Measurements from ENCODE around the gene CEP131. TPM values are rescaled to one million over a fixed set of nuclear protein-coding genes. Genes with fewer than 3 reads are reported as not detected.

The CEP131 gene
- 12.8 and 26.8 TPM in 2 replicates for total RNA-seq (ENCODE audit: low replicate concordance)
- long read RNA-seq = 0 reads

GRCh38 chr17:81222906-81223761, at the start of gene CEP131:
TSS of gene CEP131 (minus strand) at chr17:81222965. CDS start at chr17:81220056, 2,909 bp downstream.
- Mint-ChIP-seq H3K4me3 (peak within 1 kb of the TSS; percentile 85), H3K27me3 (peaks cover 3% of the 10 kb centered on the region), H3K36me3 (peaks cover 5% of the 10 kb centered on the region), H3K4me1 (ENCODE audit: unreplicated experiment) (peaks cover 12% of the 10 kb centered on the region), H3K9me3 (no peaks in the 10 kb centered on the region), H3K27ac (peak within 1 kb of the TSS; percentile 83)
- TF ChIP-seq CTCF (conservative IDR thresholded peaks at IDR 0.05) = no peak
- DNase-seq (ENCODE audit: extremely low spot score, unreplicated experiment) = peak; percentile 100

GRCh38 chr17:81271226-81271625, 48.5 kb upstream of the CEP131 start:
- no peak for TF ChIP-seq CTCF (conservative IDR thresholded peaks at IDR 0.05)
- Mint-ChIP-seq H3K9me3 (no peaks in the 10 kb centered on the region), H3K36me3 (peaks cover 37% of the 10 kb centered on the region), H3K27ac (no peak overlapping the region), H3K27me3 (no peaks in the 10 kb centered on the region), H3K4me1 (ENCODE audit: unreplicated experiment) (peaks cover 8% of the 10 kb centered on the region), H3K4me3 (no peak overlapping the region)
- DNase-seq (ENCODE audit: extremely low spot score, unreplicated experiment) = no peak

DNA sequence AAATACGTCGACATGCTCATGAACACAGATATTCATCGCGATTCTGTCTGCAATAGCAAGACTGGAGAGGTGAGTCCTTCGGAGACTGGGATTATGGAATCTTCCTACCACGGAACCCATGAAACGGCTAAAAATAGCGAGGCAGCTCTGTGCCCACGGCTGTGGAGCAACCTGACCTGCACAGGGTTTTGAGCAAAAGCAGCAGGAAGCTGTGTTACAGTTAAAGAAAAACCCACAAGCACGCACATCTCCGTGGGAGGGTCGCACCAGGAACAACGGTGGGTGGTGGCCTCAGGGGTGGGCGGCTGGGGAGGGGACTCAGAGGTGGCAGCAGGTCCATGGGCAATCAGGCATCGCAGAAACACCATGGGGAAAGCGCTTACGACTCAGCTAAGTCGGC, 47.5 kb upstream of the CEP131 start:
- TF ChIP-seq CTCF (conservative IDR thresholded peaks at IDR 0.05) = no peak
- peaks cover 34% of the 10 kb centered on the region for H3K36me3 Mint-ChIP-seq
- peaks cover 8% of the 10 kb centered on the region for H3K4me1 Mint-ChIP-seq (ENCODE audit: unreplicated experiment)
- H3K4me3 Mint-ChIP-seq = no peak overlapping the region
- no peaks in the 10 kb centered on the region for H3K27me3 Mint-ChIP-seq
- no peak for DNase-seq (ENCODE audit: extremely low spot score, unreplicated experiment)
- H3K9me3 Mint-ChIP-seq = no peaks in the 10 kb centered on the region
- H3K27ac Mint-ChIP-seq = no peak overlapping the region

- H3K27ac Mint-ChIP-seq = no peak overlapping the region
Observed at GRCh38 chr17:81267390-81268067, 44.8 kb upstream of the CEP131 start.

GRCh38 chr17:81265576-81265975, 42.8 kb upstream of the CEP131 start:
- H3K27me3 Mint-ChIP-seq = no peaks in the 10 kb centered on the region
- H3K4me1 Mint-ChIP-seq (ENCODE audit: unreplicated experiment) = peaks cover 8% of the 10 kb centered on the region
- peaks cover 25% of the 10 kb centered on the region for H3K36me3 Mint-ChIP-seq
- DNase-seq (ENCODE audit: extremely low spot score, unreplicated experiment) = no peak
- H3K9me3 Mint-ChIP-seq = no peaks in the 10 kb centered on the region
- no peak for TF ChIP-seq CTCF (conservative IDR thresholded peaks at IDR 0.05)
- H3K27ac Mint-ChIP-seq = no peak overlapping the region
- H3K4me3 Mint-ChIP-seq = no peak overlapping the region

More at GRCh38 chr17:81267390-81268067, 44.8 kb upstream of the CEP131 start:
- peaks cover 29% of the 10 kb centered on the region for H3K36me3 Mint-ChIP-seq
- no peak for TF ChIP-seq CTCF (conservative IDR thresholded peaks at IDR 0.05)
- H3K4me1 Mint-ChIP-seq (ENCODE audit: unreplicated experiment) = peaks cover 8% of the 10 kb centered on the region
- H3K27me3 Mint-ChIP-seq = no peaks in the 10 kb centered on the region
- H3K4me3 Mint-ChIP-seq = no peak overlapping the region
- no peaks in the 10 kb centered on the region for H3K9me3 Mint-ChIP-seq
- no peak for DNase-seq (ENCODE audit: extremely low spot score, unreplicated experiment)

Measured in type B pancreatic cell (in vitro differentiated cells).